ENCODE data around the gene BCL2L11.

Gene BCL2L11

GRCh38 chr2:111145103-111145760, 24.5 kb downstream of the BCL2L11 start:
- DNase-seq, result no peak

- DNase-seq, result no peak
These were observed 25.2 kb downstream of the BCL2L11 start for GRCh38 chr2:111145951-111146350.

- no peak for DNase-seq
These were observed 27.6 kb downstream of the BCL2L11 start for GRCh38 chr2:111148225-111148873.

DNA sequence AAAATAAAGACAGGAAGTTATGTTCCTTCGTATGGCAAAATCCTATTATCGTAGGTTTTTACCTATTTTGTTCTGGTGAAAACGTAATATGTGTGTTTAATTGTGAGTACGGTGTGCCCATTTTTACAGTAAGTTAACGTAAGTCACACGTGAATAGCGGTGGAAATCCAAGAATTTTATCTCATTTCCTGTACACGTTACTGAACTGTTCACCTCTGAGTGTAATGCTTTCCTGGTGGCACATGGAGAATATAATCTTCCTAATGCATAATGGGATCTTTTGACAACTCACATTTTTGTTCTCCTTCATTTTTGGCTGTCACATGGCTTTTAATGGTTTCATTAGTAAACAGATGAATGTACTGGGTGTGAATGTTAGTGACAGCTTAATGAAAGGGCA, 28.2 kb downstream of the BCL2L11 start:
- DNase-seq, result no peak

GRCh38 chr2:111149882-111150455, 29.3 kb downstream of the BCL2L11 start:
- no peak for DNase-seq

DNA sequence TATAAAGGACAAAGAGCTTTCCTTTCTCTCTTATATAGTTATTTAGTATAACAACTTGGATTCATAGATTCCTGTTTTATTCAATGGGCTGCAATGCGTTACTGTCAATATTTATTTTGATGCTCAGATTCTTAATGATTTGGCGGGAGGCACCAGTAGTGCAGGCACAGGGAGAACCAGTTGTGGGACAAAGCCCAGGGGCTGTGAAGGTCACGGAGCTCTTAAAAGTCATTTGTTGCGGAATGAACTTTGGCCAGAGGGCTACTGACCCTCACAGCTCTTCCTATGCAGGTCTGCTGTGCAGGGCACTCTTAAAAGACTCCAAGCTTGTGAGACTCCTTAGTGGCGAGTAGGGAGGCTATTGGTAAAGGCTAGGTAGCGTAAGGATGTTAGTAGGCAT, 34.0 kb downstream of the BCL2L11 start:
- no peak for DNase-seq

- DNase-seq, result no peak
These were observed 34.9 kb downstream of the BCL2L11 start for GRCh38 chr2:111155610-111156009.

GRCh38 chr2:111156529-111156928, 35.8 kb downstream of the BCL2L11 start:
- no peak for DNase-seq

DNA sequence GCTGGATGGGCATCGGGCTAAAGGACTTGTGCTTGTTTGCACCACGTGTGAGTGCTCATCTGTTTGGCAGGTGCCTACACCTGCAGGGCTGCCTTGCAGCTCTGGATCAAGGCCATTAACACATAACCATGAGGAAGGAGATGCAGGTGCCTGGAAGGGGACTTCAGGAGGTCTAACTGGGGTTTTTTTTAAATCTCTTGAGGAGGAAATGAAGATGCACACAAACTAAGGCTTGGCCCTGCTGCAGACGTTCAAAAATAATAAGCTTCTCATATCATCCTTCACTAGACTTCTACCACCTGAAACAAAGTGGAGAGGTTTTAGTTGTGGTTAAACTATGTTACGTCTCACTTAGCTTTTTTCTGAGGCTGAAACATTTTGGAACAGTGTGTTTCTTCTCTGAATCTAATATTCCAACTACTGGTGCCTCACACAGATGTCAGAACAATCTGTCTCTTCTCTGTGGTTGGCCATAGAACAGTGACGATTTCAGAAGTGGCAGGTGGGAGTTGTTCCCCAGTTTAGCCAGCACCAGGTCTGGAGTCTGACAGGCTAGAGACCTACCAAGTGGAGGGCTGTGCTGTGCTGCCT, 36.5 kb downstream of the BCL2L11 start:
- DNase-seq, result peak in 1 of 2 donors; percentile 31

GRCh38 chr2:111157798-111158197, 37.1 kb downstream of the BCL2L11 start:
- DNase-seq, result peak in 1 of 2 donors; percentile 44

DNA sequence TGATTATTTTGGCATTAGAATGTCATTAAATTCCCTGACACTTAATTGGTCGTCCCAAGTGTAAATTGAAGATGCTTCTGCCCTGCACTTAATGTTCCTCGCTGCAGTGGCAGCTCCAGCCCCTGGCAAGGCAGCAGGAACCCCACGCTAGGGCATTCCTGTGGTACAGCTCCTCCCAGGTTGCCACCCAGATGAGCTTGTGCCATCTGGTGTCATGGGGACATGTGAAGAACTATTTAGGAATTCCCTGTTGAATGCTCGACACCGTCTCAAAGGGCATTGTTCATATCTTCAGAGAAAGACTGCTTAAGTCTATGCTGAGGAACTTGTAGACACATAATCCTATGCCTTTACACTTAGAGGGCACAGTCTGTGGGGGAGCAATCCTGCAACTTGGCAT, 38.9 kb downstream of the BCL2L11 start:
- no peak for DNase-seq

- DNase-seq, result no peak
These were observed 40.0 kb downstream of the BCL2L11 start for GRCh38 chr2:111160758-111161157.

- DNase-seq, result no peak
These were observed 41.3 kb downstream of the BCL2L11 start for GRCh38 chr2:111161971-111162370.

- DNase-seq, result no peak
These were observed 42.1 kb downstream of the BCL2L11 start for GRCh38 chr2:111162718-111163331.

DNA sequence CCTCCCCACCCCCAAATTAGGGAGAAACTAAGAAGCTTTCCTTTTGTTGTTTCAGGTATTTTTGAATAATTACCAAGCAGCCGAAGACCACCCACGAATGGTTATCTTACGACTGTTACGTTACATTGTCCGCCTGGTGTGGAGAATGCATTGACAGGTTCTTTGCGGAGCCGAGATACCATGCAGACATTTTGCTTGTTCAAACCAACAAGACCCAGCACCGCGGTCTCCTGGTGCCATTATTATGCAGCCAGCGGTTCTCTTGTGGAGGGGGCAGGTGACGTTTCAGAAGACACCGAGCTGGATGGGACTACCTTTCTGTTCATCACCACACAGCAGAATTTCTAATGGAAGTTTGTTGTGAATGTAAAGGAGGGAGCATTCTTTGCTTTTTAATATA, 43.4 kb downstream of the BCL2L11 start:
- no peak for DNase-seq

DNA sequence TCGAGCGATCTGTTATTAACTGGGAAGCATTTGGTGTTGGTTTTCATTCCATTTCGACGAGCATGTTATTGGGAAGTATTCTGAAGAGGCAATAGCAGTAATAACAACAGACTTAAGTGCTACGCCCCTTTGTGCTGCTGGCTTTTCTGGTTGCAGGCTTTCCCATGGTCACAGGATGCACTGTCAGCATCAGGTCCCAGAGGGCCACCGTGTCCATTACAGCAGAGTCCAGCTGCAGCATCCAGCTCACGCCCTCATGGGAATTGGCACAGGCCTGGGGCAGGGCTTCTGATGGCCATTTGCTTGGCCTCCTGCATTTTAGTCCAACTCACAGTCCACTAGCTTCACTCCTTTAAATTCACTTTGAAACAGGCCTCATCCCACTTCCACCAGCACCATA, 44.4 kb downstream of the BCL2L11 start:
- DNase-seq, result no peak

- no peak for DNase-seq
These were observed 45.4 kb downstream of the BCL2L11 start for GRCh38 chr2:111166115-111166514.

DNA sequence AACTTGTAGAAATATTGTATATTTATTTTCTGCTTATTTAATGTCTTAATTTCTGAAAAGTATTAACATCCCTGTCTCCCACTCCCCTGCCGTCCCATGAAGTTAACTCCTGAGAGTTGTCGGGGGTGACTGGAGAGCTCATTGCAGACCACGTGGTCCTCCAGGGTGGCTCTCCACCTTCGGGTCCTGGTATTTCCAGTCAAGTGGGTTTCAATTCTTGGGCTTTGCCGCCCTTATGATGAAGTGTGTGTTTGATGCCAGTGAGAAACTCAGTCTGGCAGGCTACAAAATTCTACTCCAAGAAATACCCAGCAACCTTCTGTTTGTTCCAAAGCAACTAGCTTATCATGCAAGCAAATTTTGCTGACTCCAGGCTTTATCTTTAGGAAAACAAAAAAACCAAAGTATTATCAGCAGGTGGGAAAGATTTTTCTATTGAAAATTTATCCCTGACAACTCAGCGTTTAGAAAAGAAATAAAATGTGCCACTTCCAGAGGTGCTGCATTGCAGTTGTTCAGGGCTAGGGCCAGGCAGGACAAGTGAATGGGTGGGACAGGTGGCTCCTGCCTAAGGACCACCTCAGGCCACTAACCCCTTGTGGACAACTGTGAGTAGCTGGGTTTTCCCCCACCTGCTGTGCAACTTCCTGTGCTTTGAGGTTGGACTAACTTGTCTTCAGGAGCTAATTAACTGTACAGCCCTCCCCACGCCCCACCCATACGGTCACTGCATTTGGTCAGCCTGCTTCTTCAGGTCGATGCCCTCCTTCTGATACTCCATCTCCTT, 46.6 kb downstream of the BCL2L11 start:
- no peak for DNase-seq

GRCh38 chr2:111167863-111168162, 47.1 kb downstream of the BCL2L11 start:
- DNase-seq, result no peak

DNA sequence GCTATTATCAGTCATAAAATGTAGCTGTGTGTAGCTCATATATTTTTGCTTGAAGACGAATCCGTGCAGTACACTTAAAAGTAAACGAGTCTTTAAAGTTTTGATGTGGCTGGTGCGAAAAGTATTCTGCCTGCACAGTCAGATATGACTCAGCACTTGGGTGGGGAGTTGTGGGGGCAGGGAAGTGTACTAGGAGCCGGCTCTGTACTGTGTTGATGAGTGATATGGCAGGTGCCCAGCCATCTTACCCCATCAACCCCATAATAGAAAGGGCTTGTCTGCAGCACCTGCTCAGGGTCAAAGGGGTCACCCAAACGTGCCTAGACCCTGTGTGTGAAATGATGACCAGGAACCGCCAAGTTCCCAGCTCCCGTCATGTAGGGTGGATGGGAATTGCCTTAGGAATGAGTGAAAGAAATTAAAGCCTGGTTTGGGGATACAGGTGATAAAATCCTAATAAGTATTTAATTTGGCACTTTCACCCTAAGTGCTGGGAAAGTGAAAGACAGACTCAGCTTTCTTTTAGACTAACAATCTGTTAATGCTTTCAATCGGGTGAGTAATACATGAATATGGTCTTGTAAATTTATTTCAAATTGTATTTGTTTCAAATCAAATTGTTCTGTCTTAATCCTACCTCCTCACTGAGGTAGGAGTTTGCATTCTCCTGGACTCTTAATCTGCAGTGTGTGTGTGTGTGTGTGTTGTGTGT, 48.0 kb downstream of the BCL2L11 start:
- DNase-seq, result no peak

GRCh38 chr2:111169268-111169667, 48.6 kb downstream of the BCL2L11 start:
- no peak for DNase-seq

DNA sequence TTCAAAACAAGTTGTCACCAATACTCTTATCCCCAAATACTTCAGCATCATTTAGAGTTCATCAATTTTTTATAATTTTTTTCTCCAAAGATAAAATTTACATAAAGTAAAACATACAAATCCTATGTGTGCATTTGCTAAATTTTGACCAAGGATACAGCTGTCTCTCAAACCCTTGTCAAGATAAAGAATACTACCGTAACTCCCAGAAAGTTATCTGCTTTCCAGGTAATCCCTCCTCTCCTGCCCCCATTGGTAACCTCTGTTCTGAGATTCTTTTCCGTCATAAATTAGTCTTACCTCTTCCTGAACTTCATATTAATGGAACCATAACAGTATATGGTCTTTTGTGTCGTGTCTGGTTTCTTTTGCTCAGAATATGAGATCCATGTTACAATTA, 49.2 kb downstream of the BCL2L11 start:
- no peak for DNase-seq

Data from CD4-positive, alpha-beta T cell treated with Interleukin-4 for 1 hour (primary cell).